Epithelial cell of esophagus (primary cell): Measurements from ENCODE around the gene IFNGR1.

ENCODE experiments used
- DNase-seq: peaks from one replicate; pipeline ENCODE4 v3.0.0; 2010; ENCODE audit warnings: low read depth
- H3K4me3 ChIP-seq: 2 replicates; pipeline ENCODE4 v1.5.1; 2011; ENCODE audit warnings: mild to moderate bottlenecking, low read length, control low read depth
- TF ChIP-seq, protein P1 (sequence below): IDR thresholded peaks from 2 replicates; pipeline ENCODE4 v1.5.1; 2011; ENCODE audit warnings: low read depth, mild to moderate bottlenecking, low read length, control low read depth, inconsistent platforms; ENCODE audit not compliant: insufficient read depth; ENCODE audit errors: missing control alignments

The IFNGR1 gene

DNA sequence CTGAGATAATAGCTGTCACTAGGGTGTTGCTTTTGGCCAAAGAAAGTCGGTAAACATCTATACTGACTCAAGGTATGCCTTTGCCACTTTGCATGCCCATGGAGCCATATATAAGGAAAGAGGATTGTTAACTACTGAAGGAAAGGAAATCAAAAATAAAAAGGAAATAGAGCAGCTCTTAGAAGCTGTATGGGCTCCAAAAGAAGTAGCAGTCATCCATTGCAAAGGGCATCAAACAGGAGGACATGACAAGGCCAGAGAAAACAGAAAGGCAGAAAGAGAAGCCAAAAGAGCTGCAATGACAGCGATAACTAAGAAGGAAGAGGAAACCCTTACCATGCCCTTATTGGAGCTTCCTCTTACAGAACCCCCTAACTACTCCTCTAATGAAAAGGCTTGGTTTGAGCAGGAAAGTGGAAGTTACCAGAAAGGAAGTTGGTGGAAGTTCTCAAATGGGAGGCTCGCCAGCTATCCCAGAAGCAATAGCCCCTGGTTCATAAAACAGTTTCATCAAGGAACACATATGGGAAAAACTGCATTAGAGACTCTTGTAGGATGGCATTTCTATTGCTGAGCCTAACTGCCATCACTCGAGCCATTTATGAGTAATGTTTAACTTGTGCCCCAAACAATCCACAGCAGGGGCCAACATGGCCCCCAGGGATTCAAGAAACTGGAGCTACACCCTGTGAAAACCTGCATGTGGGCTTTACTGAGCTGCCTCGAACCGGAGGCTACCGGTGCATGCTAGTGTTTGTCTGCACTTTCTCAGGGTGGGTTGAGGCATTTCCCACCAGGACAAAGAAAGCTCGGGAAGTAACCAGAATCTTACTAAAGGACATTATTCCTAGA, 52.7 kb downstream of the IFNGR1 start:
- no peak overlapping the region for H3K4me3 ChIP-seq
- DNase-seq, result no peak
- TF ChIP-seq, protein P1, sequence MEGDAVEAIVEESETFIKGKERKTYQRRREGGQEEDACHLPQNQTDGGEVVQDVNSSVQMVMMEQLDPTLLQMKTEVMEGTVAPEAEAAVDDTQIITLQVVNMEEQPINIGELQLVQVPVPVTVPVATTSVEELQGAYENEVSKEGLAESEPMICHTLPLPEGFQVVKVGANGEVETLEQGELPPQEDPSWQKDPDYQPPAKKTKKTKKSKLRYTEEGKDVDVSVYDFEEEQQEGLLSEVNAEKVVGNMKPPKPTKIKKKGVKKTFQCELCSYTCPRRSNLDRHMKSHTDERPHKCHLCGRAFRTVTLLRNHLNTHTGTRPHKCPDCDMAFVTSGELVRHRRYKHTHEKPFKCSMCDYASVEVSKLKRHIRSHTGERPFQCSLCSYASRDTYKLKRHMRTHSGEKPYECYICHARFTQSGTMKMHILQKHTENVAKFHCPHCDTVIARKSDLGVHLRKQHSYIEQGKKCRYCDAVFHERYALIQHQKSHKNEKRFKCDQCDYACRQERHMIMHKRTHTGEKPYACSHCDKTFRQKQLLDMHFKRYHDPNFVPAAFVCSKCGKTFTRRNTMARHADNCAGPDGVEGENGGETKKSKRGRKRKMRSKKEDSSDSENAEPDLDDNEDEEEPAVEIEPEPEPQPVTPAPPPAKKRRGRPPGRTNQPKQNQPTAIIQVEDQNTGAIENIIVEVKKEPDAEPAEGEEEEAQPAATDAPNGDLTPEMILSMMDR, result no peak

DNA sequence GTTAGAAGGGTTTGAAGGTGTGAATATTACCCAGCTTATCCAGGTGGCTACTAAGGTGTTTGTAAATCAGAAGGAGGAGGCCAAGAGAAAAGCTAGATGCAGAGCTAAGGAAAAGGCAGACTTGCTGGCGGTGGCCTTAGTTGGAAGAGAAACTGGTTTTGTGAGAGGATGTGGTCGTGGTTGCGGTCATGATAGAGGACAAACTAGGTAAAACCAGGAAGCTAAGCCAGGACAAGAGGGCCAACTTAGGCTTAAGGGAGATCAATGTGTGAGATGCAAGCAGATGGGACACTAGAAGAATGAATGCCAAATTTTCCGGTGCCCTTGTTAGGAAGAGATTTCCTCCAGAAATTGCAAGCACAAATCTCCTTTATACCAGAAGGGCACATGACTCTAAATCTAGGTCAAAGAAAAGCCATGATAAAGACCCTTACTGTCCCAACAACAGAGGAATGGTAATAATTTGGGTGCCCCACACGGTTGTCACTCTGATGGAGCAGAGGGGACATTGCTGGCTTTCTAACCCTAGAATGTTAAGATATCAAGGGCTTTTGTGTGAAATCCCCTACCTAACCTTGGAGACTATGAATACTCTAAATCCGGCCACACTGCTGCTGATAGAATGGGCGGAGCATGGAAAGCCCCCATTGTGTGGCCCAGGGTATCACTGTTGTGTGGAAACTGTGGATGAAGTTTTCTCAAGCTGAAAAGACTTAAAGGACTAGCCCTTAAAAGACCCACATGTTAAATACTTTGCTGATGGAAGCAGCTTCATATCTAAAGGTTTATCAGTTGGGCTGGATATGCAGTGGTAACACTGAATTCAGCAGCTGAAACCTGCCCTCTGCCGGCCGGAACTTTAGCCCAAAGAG, 53.6 kb downstream of the IFNGR1 start:
- H3K4me3 ChIP-seq, result no peak overlapping the region
- DNase-seq, result peak; percentile 17
- TF ChIP-seq, protein P1, result peak; percentile 44

DNA sequence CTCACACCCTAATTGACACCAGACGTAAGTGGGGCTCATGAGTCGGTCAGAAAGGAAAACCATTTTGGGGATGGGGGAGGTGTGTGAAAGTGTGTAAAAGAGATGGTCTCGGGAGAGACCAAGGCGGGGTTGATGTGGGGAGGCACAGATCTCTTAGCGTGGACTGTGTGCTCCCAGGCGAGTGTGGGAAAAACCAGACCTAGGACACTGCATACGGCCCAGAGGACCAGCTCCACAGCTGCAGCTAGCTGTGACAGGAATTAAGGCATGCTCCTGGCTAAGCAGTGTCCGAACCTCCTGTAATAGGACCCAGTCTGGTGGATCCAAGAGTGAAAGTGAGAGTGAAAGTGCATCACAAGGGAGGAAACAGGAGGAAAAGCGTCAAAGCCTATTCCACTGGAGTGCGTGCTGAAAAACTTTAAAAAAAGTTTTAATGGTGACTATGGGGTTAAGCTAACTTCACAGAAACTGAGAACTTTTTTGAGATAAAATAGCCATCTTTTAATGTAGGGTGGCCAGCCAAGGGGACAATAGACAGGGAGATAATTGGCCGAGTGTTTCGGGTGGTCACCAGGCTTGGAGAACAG, 55.4 kb downstream of the IFNGR1 start:
- no peak for DNase-seq
- H3K4me3 ChIP-seq, result no peak overlapping the region
- TF ChIP-seq, protein P1, result no peak

DNA sequence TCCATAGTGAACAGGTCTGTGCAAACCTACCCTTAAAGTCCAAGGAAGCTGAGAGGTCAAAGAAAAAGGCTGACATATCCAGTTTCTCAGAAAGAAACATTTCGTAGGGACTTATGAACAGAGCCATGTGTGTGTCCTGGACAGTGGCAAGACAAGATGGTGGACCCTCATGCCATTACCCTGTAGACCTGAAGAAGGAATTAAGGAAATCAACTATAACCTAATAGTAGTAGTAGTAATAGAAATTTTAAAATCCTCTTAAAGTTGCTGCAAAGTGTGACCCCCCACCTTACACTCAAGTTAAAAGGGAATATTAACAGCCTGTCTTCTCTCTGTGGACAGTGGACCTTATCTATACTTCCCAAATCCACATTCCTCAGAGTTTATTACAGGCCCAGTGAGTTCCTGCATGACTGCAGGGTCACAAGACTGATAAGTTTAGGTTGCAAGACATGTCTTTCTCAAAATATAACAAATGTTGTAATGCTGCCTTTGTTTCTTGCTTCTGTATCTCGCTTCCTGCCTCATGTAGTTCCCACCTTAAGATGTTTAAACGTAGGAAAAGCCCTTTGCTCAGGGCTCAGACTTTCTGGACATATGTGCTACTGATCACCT, 56.4 kb downstream of the IFNGR1 start:
- TF ChIP-seq, protein P1, result no peak

DNA sequence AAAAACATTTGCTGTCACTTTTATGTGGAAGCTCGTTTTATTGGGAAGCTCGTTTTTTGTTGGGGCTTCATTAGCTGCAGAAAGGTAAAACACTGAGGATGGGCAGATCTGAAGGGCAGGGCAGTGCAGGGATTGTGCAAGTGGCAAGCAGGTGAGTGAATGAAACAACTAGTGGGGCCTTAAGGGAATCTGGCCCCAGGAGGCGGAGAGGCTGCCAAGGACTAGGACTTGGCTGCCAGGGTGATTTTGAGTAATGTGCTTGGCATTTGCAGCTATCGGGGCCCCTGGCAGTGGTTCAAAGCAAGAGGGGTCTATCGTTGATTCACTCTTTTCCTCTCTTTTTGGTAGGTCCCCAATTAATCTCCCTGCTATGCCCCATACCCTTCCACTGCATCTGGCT, 57.2 kb downstream of the IFNGR1 start:
- TF ChIP-seq, protein P1, result no peak

More for the DNA sequence above, 56.4 kb downstream of the IFNGR1 start:
- no peak for DNase-seq
- no peak overlapping the region for H3K4me3 ChIP-seq

DNA sequence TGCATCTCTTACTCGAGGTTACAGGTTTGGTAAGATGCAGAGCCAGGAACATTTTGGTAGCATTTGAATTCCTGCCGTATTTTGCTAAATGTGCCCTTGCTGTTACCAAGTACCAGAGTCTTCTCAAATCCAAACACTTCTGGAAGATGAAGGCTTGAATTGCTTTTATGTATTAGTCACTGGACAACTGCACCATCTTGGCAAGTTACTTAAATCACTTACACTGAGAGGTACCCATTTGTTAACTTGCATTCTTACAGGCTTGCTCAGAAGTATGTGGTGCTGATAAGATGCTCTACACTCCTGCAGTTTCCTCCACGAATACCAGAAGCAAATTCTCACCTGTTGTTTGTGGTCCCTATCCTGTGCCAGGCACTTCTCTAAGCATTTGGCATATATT, 58.4 kb downstream of the IFNGR1 start:
- H3K4me3 ChIP-seq, result no peak overlapping the region
- peak; percentile 69 for DNase-seq
- TF ChIP-seq, protein P1, result no peak

More for the DNA sequence above, 57.2 kb downstream of the IFNGR1 start:
- peak; percentile 12 for DNase-seq
- H3K4me3 ChIP-seq, result no peak overlapping the region
